HepG2 (cell line): Measurements from ENCODE around the gene SETD1B. TPM values are rescaled to one million over a fixed set of nuclear protein-coding genes. Genes with fewer than 3 reads are reported as not detected.

Source experiments
- GATAD1 ChIP-seq: IDR thresholded peaks from 2 replicates; pipeline ENCODE4 v1.6.1; 2016; ENCODE audit warnings: missing genetic modification reagents, missing compliant biosample characterization
- GLMP ChIP-seq: sonication (generic); formaldehyde crosslinking; IDR thresholded peaks from 2 replicates; pipeline ENCODE4 v1.9.0; 2021; ENCODE audit warnings: missing genetic modification reagents, mild to moderate bottlenecking, borderline replicate concordance
- JUND ChIP-seq: sonication (generic); formaldehyde crosslinking; IDR thresholded peaks from 2 replicates; pipeline ENCODE4 v1.8.0; 2022; ENCODE audit warnings: mild to moderate bottlenecking, missing genetic modification reagents
- KAT7 ChIP-seq: IDR thresholded peaks from 2 replicates; pipeline ENCODE4 v1.6.1; 2018; ENCODE audit warnings: borderline replicate concordance, missing compliant biosample characterization
- MIXL1 ChIP-seq: IDR thresholded peaks from 2 replicates; pipeline ENCODE4 v1.6.1; 2016
- MXD4 ChIP-seq: IDR thresholded peaks from 2 replicates; pipeline ENCODE4 v1.6.1; 2016; ENCODE audit warnings: mild to moderate bottlenecking, missing biosample characterization, missing genetic modification reagents
- NFIC ChIP-seq: IDR thresholded peaks from 2 replicates; pipeline ENCODE4 v1.6.1; 2012; ENCODE audit warnings: mild to moderate bottlenecking, low read length, inconsistent platforms
- NR2C2 ChIP-seq: sonication (generic); formaldehyde crosslinking; IDR thresholded peaks from 2 replicates; pipeline ENCODE4 v1.4.0; 2020; ENCODE audit warnings: missing genetic modification reagents, mild to moderate bottlenecking, moderate library complexity, borderline replicate concordance
- PHF21A ChIP-seq: sonication (generic); formaldehyde crosslinking; IDR thresholded peaks from 2 replicates; pipeline ENCODE4 v1.5.0; 2020; ENCODE audit warnings: mild to moderate bottlenecking, missing genetic modification reagents
- SIN3A ChIP-seq: IDR thresholded peaks from 2 replicates; pipeline ENCODE4 v1.6.1; 2011; ENCODE audit warnings: low read depth, mild to moderate bottlenecking, control low read depth, low read length, borderline replicate concordance
- SOX13 ChIP-seq, 3 experiments: fragments of 450-650 bp in 1 of 3; sonication (generic) in 1 of 3; formaldehyde crosslinking in 1 of 3; IDR thresholded peaks in 2 of 3; conservative IDR thresholded peaks in 1 of 3; 2 replicates each; pipeline versions ENCODE4 v1.5.0 to v1.6.1; 2016 to 2020; ENCODE audit warnings: antibody characterized with exemption in 1 of 3, mild to moderate bottlenecking in 1 of 3, missing compliant biosample characterization in 1 of 3, missing genetic modification reagents in 1 of 3, moderate library complexity in 1 of 3
- TP53 ChIP-seq: sonication (generic); formaldehyde crosslinking; conservative IDR thresholded peaks from 2 replicates; pipeline ENCODE4 v1.4.0; 2020; ENCODE audit warnings: missing genetic modification reagents
- U2AF1 ChIP-seq: fragments of 200-400 bp; formaldehyde crosslinking; optimal IDR thresholded peaks from 2 replicates; pipeline ENCODE3; 2017; ENCODE audit warnings: mild to moderate bottlenecking, low read depth, low read length
- ZNF841 ChIP-seq: sonication (generic); formaldehyde crosslinking; IDR thresholded peaks from 2 replicates; pipeline ENCODE4 v1.8.1; 2023; ENCODE audit warnings: missing genetic modification reagents, borderline replicate concordance
- polyA plus RNA-seq, 8 experiments: library from polyadenylated mRNA; depleted of rRNA in 3 of 8; stranded (reverse) in 7 of 8; unstranded in 1 of 8; fragments of >200 nt; fragmentation: Illumina TruSeq in 4 of 8; extraction: Trizol in 4 of 8; gene quantifications; 2 replicates each; pipeline versions ENCODE4 v1.2.1 to v1.2.3, GENCODE V29; 2011 to 2016; ENCODE audit warnings: low read depth in 4 of 8, missing spikeins in 1 of 8, mixed read lengths in 1 of 8; ENCODE audit not compliant: insufficient read depth in 1 of 8
- total RNA-seq, 5 experiments: library from RNA; depleted of rRNA; stranded (reverse); fragments of >200 nt; fragmentation: Illumina TruSeq; extraction: Trizol; gene quantifications; 2 replicates each; pipeline ENCODE4 v1.2.3, GENCODE V29; 2016; ENCODE audit warnings: low read depth in 1 of 5
- TF ChIP-seq, protein P1 (sequence below), 2 experiments: sonication (generic) in 1 of 2; formaldehyde crosslinking in 1 of 2; IDR thresholded peaks; 2 replicates each; pipeline versions ENCODE4 v1.5.1 to v1.6.1; 2011 to 2020; ENCODE audit warnings: borderline replicate concordance in 1 of 2, low read depth in 1 of 2, low read length in 1 of 2, mild to moderate bottlenecking in 1 of 2, missing genetic modification reagents in 1 of 2, moderate library complexity in 1 of 2
- TF ChIP-seq, protein P2 (sequence below): sonication (generic); formaldehyde crosslinking; IDR thresholded peaks from 2 replicates; pipeline ENCODE4 v1.8.0; 2022; ENCODE audit warnings: low read depth, missing genetic modification reagents
- TF ChIP-seq, protein P3 (sequence below): sonication (generic); formaldehyde crosslinking; IDR thresholded peaks from 2 replicates; pipeline ENCODE4 v1.9.0; 2022; ENCODE audit warnings: low read depth, missing genetic modification reagents
- TF ChIP-seq, protein P4 (sequence below): sonication (generic); formaldehyde crosslinking; IDR thresholded peaks from 2 replicates; pipeline ENCODE4 v1.5.0; 2020; ENCODE audit warnings: mild to moderate bottlenecking, low read depth, missing genetic modification reagents, borderline replicate concordance

Gene SETD1B
- total and polyA plus RNA-seq, 2 of the 13 experiments (the other 11 are each of a cell fraction or from before 2014, with no cell fraction given) = 1.1 to 1.4 TPM

- TF ChIP-seq NFIC (no peak), TP53 (CRISPR knock-in tag) (peak; percentile 84; the same call in 1 of the 2 replicates), MXD4 (CRISPR knock-in tag) (peak; percentile 70; the same call in 1 of the 2 replicates), JUND (CRISPR knock-in tag) (peak; percentile 22; the same call in 1 of the 2 replicates), KAT7 (CRISPR knock-in tag) (no peak; the same call in none of the 2 replicates), GATAD1 (peak; percentile 71), SIN3A (no peak; the same call in 1 of the 2 replicates), ZNF841 (no peak), NR2C2 (CRISPR knock-in tag) (no peak; the same call in 1 of the 2 replicates), PHF21A (CRISPR knock-in tag) (peak; percentile 79), GLMP (CRISPR knock-in tag) (no peak), MIXL1 (peak; percentile 34; the same call in 1 of the 2 replicates), SOX13 (IDR thresholded peaks at IDR 0.05) (peak; percentile 31; the same call in 1 of the 2 replicates), SOX13 (CRISPR knock-in tag; conservative IDR thresholded peaks at IDR 0.05 in 1 of 2, IDR thresholded peaks at IDR 0.05 in 1 of 2) (peak in 1 of 2 experiments; percentile 63; a peak in 2 of 4 replicates), U2AF1 (no peak)
- TF ChIP-seq, protein P1, sequence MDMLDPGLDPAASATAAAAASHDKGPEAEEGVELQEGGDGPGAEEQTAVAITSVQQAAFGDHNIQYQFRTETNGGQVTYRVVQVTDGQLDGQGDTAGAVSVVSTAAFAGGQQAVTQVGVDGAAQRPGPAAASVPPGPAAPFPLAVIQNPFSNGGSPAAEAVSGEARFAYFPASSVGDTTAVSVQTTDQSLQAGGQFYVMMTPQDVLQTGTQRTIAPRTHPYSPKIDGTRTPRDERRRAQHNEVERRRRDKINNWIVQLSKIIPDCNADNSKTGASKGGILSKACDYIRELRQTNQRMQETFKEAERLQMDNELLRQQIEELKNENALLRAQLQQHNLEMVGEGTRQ (IDR thresholded peaks at IDR 0.05; ENCODE audit: low read depth, low read length) = no peak
- TF ChIP-seq, protein P1 (CRISPR knock-in tag; IDR thresholded peaks at IDR 0.05; ENCODE audit: borderline replicate concordance) = no peak
- TF ChIP-seq, protein P2, sequence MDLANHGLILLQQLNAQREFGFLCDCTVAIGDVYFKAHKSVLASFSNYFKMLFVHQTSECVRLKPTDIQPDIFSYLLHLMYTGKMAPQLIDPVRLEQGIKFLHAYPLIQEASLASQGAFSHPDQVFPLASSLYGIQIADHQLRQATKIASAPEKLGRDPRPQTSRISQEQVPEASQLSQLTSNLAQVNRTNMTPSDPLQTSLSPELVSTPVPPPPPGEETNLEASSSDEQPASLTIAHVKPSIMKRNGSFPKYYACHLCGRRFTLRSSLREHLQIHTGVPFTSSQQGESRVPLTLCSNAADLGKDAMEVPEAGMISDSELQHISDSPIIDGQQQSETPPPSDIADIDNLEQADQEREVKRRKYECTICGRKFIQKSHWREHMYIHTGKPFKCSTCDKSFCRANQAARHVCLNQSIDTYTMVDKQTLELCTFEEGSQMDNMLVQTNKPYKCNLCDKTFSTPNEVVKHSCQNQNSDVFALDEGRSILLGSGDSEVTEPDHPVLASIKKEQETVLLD (CRISPR knock-in tag) = no peak; the same call in 1 of the 2 replicates
- TF ChIP-seq, protein P3, sequence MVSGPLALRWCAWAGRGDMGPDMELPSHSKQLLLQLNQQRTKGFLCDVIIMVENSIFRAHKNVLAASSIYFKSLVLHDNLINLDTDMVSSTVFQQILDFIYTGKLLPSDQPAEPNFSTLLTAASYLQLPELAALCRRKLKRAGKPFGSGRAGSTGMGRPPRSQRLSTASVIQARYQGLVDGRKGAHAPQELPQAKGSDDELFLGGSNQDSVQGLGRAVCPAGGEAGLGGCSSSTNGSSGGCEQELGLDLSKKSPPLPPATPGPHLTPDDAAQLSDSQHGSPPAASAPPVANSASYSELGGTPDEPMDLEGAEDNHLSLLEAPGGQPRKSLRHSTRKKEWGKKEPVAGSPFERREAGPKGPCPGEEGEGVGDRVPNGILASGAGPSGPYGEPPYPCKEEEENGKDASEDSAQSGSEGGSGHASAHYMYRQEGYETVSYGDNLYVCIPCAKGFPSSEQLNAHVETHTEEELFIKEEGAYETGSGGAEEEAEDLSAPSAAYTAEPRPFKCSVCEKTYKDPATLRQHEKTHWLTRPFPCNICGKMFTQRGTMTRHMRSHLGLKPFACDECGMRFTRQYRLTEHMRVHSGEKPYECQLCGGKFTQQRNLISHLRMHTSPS (CRISPR knock-in tag) = peak; percentile 76
- TF ChIP-seq, protein P4, sequence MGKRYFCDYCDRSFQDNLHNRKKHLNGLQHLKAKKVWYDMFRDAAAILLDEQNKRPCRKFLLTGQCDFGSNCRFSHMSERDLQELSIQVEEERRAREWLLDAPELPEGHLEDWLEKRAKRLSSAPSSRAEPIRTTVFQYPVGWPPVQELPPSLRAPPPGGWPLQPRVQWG (CRISPR knock-in tag) = no peak
Measured at GRCh38 chr12:121793838-121794533, 9.8 kb upstream of the SETD1B start (continued).
